D341Med (cell line): ENCODE measurements around the gene ARFIP2.

Source experiments
- DNase-seq: peaks from one replicate; pipeline ENCODE4 v3.0.0; 2012; ENCODE audit warnings: low spot score

ARFIP2 gene

GRCh38 chr11:6442441-6442840 lies 38.7 kb downstream of the ARFIP2 start:
- DNase-seq: no peak

- DNase-seq: no peak
Observed at GRCh38 chr11:6440906-6441358, 40.2 kb downstream of the ARFIP2 start, which contains the start of gene HPX. Gene HPX, minus strand, starts transcription at chr11:6440987. Its CDS starts 24 bp downstream, at chr11:6440963.

- peak; percentile 72 for DNase-seq
Observed at GRCh38 chr11:6438979-6439571, 42.1 kb downstream of the ARFIP2 start.

GRCh38 chr11:6437993-6438392 lies 43.1 kb downstream of the ARFIP2 start:
- no peak for DNase-seq

- no peak for DNase-seq
Observed at GRCh38 chr11:6437423-6437822, 43.7 kb downstream of the ARFIP2 start.

- DNase-seq: no peak
Observed at GRCh38 chr11:6433998-6434660, 47.0 kb downstream of the ARFIP2 start.

- no peak for DNase-seq
Observed at GRCh38 chr11:6431861-6432260, 49.3 kb downstream of the ARFIP2 start.

GRCh38 chr11:6427516-6427915 lies 53.6 kb downstream of the ARFIP2 start:
- DNase-seq: no peak
